Astrocyte (in vitro differentiated cells and primary cell): ENCODE data around the gene MMEL1. TPM values are rescaled to one million over a fixed set of nuclear protein-coding genes. Genes with fewer than 3 reads are reported as not detected.
A peak's percentile ranks its signal among the peaks of the same experiment; 100 is the strongest.

Source experiments
- DNase-seq: peaks from one replicate; pipeline ENCODE4 v3.0.0-alpha.2; 2010; ENCODE audit warnings: low read depth
- FAIRE-seq: peaks from 2 replicates; lab custom pipeline; 2011; peaks lifted over from hg19 to GRCh38; lab: Jason Lieb, UNC
- H2AFZ ChIP-seq: 2 replicates; pipeline ENCODE4 v1.6.0; 2012; ENCODE audit warnings: low read depth, low read length, inconsistent platforms
- H3K27ac ChIP-seq: 2 replicates; pipeline ENCODE4 v1.5.1; 2011; ENCODE audit warnings: low read depth, low read length, inconsistent platforms
- H3K27me3 ChIP-seq: 2 replicates; pipeline ENCODE4 v1.6.0; 2011; ENCODE audit warnings: low read length, inconsistent platforms; ENCODE audit not compliant: insufficient read depth
- H3K36me3 ChIP-seq: 2 replicates; pipeline ENCODE4 v1.5.1; 2011; ENCODE audit warnings: low read length, inconsistent platforms; ENCODE audit not compliant: insufficient read depth
- H3K4me1 ChIP-seq: 2 replicates; pipeline ENCODE4 v1.5.1; 2011; ENCODE audit warnings: low read length, inconsistent platforms; ENCODE audit not compliant: insufficient read depth
- H3K4me2 ChIP-seq: 2 replicates; pipeline ENCODE4 v1.6.0; 2012; ENCODE audit warnings: low read length, inconsistent platforms
- H3K4me3 ChIP-seq: 2 replicates; pipeline ENCODE4 v1.5.1; 2011; ENCODE audit warnings: low read depth, mild to moderate bottlenecking, low read length, inconsistent platforms; ENCODE audit not compliant: insufficient read depth
- H3K79me2 ChIP-seq: 2 replicates; pipeline ENCODE4 v1.6.0; 2012; ENCODE audit warnings: mild to moderate bottlenecking, low read length, inconsistent platforms; ENCODE audit not compliant: insufficient read depth
- H3K9ac ChIP-seq: 2 replicates; pipeline ENCODE4 v1.6.0; 2012; ENCODE audit warnings: mild to moderate bottlenecking, low read length, inconsistent platforms
- H3K9me3 ChIP-seq: 2 replicates; pipeline ENCODE4 v1.5.1; 2012; ENCODE audit warnings: low read depth, mild to moderate bottlenecking, low read length, inconsistent platforms; ENCODE audit not compliant: insufficient read depth
- H4K20me1 ChIP-seq: 2 replicates; pipeline ENCODE4 v1.6.0; 2012; ENCODE audit warnings: low read length, inconsistent platforms; ENCODE audit not compliant: insufficient read depth
- H3K27ac Mint-ChIP-seq: one replicate; pipeline ENCODE4 v1.8.0; 2021; ENCODE audit warnings: mild to moderate bottlenecking, mixed read lengths; ENCODE audit not compliant: unreplicated experiment
- H3K27me3 Mint-ChIP-seq: one replicate; pipeline ENCODE4 v1.8.0; 2021; ENCODE audit warnings: low read depth, mixed read lengths; ENCODE audit not compliant: unreplicated experiment
- H3K36me3 Mint-ChIP-seq: one replicate; pipeline ENCODE4 v1.8.0; 2021; ENCODE audit warnings: low read depth, mixed read lengths; ENCODE audit not compliant: unreplicated experiment
- H3K4me1 Mint-ChIP-seq: one replicate; pipeline ENCODE4 v1.8.0; 2021; ENCODE audit warnings: low read depth, mixed read lengths; ENCODE audit not compliant: unreplicated experiment
- H3K4me3 Mint-ChIP-seq: one replicate; pipeline ENCODE4 v1.8.0; 2021; ENCODE audit warnings: mild to moderate bottlenecking, moderate library complexity, mixed read lengths; ENCODE audit not compliant: unreplicated experiment
- H3K9me3 Mint-ChIP-seq: one replicate; pipeline ENCODE4 v1.8.0; 2021; ENCODE audit warnings: mild to moderate bottlenecking, mixed read lengths; ENCODE audit not compliant: unreplicated experiment
- EZH2 ChIP-seq: IDR thresholded peaks from 2 replicates; pipeline ENCODE4 v1.6.1; 2012; ENCODE audit warnings: mild to moderate bottlenecking, low read length, inconsistent platforms; ENCODE audit not compliant: insufficient read depth
- total RNA-seq: library from RNA; stranded (reverse); gene quantifications from 2 replicates; pipeline ENCODE4 v1.2.1, GENCODE V29; 2021
- TF ChIP-seq, protein P1 (sequence below): IDR thresholded peaks from 2 replicates; pipeline ENCODE4 v1.5.1; 2011; ENCODE audit warnings: low read depth, mild to moderate bottlenecking, inconsistent platforms, low read length, moderate library complexity; ENCODE audit not compliant: insufficient read depth

Gene MMEL1
- total RNA-seq, 1 donor from 2014 or later = not detected

DNA sequence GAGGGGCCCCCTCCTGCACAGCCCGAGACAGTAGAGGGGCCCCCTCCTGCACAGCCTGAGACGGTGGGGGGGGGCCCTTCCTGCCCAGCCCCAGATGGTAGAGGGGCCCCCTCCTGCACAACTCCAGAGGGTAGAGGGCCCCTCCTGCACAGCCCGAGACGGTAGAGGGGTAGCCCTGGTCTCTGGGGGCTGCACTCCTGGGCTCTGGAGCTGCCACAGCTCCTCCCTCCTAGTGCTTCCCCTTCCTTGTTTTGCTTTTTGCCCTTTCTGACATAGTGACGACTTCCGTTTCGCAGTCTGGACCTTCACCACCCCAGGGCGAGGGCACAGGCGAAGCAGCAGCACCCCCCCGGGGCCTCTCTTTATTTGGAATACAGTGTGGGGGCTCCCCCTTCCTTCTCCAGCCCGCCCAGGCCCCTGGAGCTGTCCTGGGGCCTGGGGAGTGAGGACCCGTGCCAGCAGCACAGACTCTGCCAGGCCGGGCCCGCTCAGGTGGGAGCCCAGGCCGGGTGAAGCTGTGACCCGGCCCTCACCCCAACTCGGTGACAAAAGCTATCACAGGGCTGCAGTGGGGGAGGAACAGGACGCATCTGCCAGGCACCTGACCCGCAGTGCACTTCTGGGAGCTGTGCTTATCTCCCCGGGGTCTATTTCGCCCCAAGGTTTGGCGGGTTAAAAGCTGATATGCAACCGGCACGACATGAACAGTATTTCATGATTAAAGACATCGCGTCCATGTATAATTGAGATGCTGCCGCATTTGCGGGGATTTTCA, 47.3 kb downstream of the MMEL1 start:
- H3K9ac ChIP-seq = peak overlapping the region; percentile 89
- Mint-ChIP-seq H3K36me3 (no peaks in the 10 kb centered on the region), H3K9me3 (peaks cover 3% of the 10 kb centered on the region), H3K4me1 (peaks cover 12% of the 10 kb centered on the region), H3K4me3 (peak overlapping the region; percentile 85), H3K27me3 (no peaks in the 10 kb centered on the region), H3K27ac (peak overlapping the region; percentile 58)
- H3K9me3 ChIP-seq = no peaks in the 10 kb centered on the region
- peak overlapping the region; percentile 76 for H3K4me3 ChIP-seq
- H2AFZ ChIP-seq = peak overlapping the region; percentile 52
- no peaks in the 10 kb centered on the region for H3K36me3 ChIP-seq
- FAIRE-seq = no peak
- DNase-seq = peak; percentile 18
- H3K27me3 ChIP-seq = no peaks in the 10 kb centered on the region
- H3K4me2 ChIP-seq = peak overlapping the region; percentile 100
- H3K4me1 ChIP-seq = peaks cover 15% of the 10 kb centered on the region
- TF ChIP-seq EZH2 = no peak
- TF ChIP-seq, protein P1, sequence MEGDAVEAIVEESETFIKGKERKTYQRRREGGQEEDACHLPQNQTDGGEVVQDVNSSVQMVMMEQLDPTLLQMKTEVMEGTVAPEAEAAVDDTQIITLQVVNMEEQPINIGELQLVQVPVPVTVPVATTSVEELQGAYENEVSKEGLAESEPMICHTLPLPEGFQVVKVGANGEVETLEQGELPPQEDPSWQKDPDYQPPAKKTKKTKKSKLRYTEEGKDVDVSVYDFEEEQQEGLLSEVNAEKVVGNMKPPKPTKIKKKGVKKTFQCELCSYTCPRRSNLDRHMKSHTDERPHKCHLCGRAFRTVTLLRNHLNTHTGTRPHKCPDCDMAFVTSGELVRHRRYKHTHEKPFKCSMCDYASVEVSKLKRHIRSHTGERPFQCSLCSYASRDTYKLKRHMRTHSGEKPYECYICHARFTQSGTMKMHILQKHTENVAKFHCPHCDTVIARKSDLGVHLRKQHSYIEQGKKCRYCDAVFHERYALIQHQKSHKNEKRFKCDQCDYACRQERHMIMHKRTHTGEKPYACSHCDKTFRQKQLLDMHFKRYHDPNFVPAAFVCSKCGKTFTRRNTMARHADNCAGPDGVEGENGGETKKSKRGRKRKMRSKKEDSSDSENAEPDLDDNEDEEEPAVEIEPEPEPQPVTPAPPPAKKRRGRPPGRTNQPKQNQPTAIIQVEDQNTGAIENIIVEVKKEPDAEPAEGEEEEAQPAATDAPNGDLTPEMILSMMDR = no peak
- no peaks in the 10 kb centered on the region for H4K20me1 ChIP-seq
- H3K79me2 ChIP-seq = no peaks in the 10 kb centered on the region
- peak overlapping the region; percentile 61 for H3K27ac ChIP-seq

DNA sequence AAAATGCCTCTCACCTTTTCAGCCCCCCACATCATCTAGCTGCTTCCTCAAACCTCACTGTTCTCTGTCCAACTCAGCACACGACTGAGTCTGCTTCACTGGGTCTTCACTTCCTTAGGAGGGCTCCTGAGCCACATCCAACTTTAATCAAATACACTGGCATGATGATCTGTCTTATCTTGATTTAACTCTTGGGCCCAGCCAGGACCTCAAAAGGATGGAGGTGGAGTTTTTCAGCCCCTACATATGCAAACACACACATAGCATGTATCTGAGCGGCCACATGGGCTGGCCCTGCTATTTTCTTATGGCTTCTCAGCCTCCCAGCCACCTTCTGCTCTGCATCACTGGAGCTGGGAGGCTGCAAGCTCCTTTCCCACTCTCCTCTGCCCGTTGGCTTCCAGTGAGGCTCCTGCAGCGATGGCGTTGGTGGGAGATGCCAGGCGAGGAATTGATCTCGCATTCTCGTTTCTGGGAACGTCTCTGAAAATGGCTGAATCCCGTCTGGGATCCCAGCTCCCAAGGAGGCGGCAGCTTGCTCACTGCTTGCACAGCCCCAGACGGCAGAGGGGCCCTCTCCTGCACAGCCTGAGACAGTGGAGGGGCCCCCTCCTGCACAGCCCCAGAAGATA, 48.0 kb downstream of the MMEL1 start:
- FAIRE-seq (no peak), DNase-seq (no peak)
- H3K4me1 Mint-ChIP-seq = peaks cover 12% of the 10 kb centered on the region
- H3K9ac ChIP-seq = peak overlapping the region; percentile 89
- H3K4me2 ChIP-seq = peak overlapping the region; percentile 100
- H2AFZ ChIP-seq = no peak overlapping the region
- H3K4me3 ChIP-seq = no peak overlapping the region
- no peak overlapping the region for H3K27ac Mint-ChIP-seq
- peaks cover 15% of the 10 kb centered on the region for H3K4me1 ChIP-seq
- H3K27ac ChIP-seq = no peak overlapping the region
- peak overlapping the region; percentile 73 for H3K4me3 Mint-ChIP-seq
- no peak for TF ChIP-seq EZH2
- TF ChIP-seq, protein P1 = no peak
- no peaks in the 10 kb centered on the region for H4K20me1 ChIP-seq
- no peaks in the 10 kb centered on the region for H3K27me3 Mint-ChIP-seq
- H3K9me3 Mint-ChIP-seq = peaks cover 3% of the 10 kb centered on the region
- no peaks in the 10 kb centered on the region for H3K36me3 Mint-ChIP-seq
- no peaks in the 10 kb centered on the region for H3K36me3 ChIP-seq
- H3K9me3 ChIP-seq = no peaks in the 10 kb centered on the region
- no peaks in the 10 kb centered on the region for H3K27me3 ChIP-seq
- H3K79me2 ChIP-seq = no peaks in the 10 kb centered on the region
